HEK293 (cell line): ENCODE measurements around the gene RNF214.
A peak's percentile ranks its signal among the peaks of the same experiment; 100 is the strongest.

Experiments used
- CTCF ChIA-PET: fragments of 350-600 bp; formaldehyde crosslinking; extraction: SDS; loops from one replicate; lab custom pipeline; 2021; ENCODE audit warnings: antibody characterized with exemption; lab: Yijun Ruan, JAX
- POLR2A ChIA-PET: fragments of 300-600 bp; formaldehyde crosslinking; extraction: SDS; loops from one replicate; lab custom pipeline; 2020; ENCODE audit warnings: antibody characterized with exemption, inconsistent platforms; lab: Yijun Ruan, JAX
- H3K27ac ChIP-seq: fragments of 200-500 bp; sonication (Bioruptor generic); 2 replicates; pipeline ENCODE4 v1.5.1; 2014; ENCODE audit warnings: low read depth, low read length, control low read depth, inconsistent platforms; ENCODE audit errors: extremely low read depth
- H3K36me3 ChIP-seq, 2 experiments: fragments of 200-500 bp in 1 of 2; sonication (Bioruptor generic) in 1 of 2; 1 replicate in 1 of 2; 2 replicates in 1 of 2; pipeline ENCODE4 v1.5.1; 2014 to 2017; ENCODE audit warnings: inconsistent platforms in 2 of 2, low read length in 2 of 2; ENCODE audit not compliant: control insufficient read depth in 2 of 2, insufficient read depth in 1 of 2
- H3K4me1 ChIP-seq: fragments of 200-500 bp; sonication (Bioruptor generic); 2 replicates; pipeline ENCODE4 v1.5.1; 2014; ENCODE audit warnings: mild to moderate bottlenecking, low read length, inconsistent platforms; ENCODE audit not compliant: control insufficient read depth, insufficient read depth
- H3K4me3 ChIP-seq: 2 replicates; pipeline ENCODE4 v1.5.1; 2011; ENCODE audit warnings: low read depth, mild to moderate bottlenecking, control low read depth, low read length, moderate library complexity
- H3K9me3 ChIP-seq: fragments of 200-500 bp; sonication (Bioruptor generic); 2 replicates; pipeline ENCODE4 v1.5.1; 2014; ENCODE audit warnings: low read depth, low read length, inconsistent platforms; ENCODE audit not compliant: control insufficient read depth, insufficient read depth
- GLIS2 ChIP-seq: fragments of 450-650 bp; formaldehyde crosslinking; IDR thresholded peaks from 2 replicates; pipeline ENCODE4 v1.5.1; 2016; ENCODE audit warnings: missing biosample characterization, missing genetic modification characterization
- TCF7L2 ChIP-seq: IDR thresholded peaks from 2 replicates; pipeline ENCODE4 v1.6.1; 2011; ENCODE audit warnings: low read depth, mild to moderate bottlenecking, inconsistent platforms, low read length, moderate library complexity, borderline replicate concordance
- TSHZ1 ChIP-seq: fragments of 450-650 bp; formaldehyde crosslinking; IDR thresholded peaks from 2 replicates; pipeline ENCODE4 v1.5.1; 2016; ENCODE audit warnings: missing biosample characterization, missing genetic modification characterization, borderline replicate concordance
- WT1 ChIP-seq: fragments of 450-650 bp; formaldehyde crosslinking; IDR thresholded peaks from 2 replicates; pipeline ENCODE4 v1.5.1; 2016; ENCODE audit warnings: missing biosample characterization, missing genetic modification characterization
- ZBTB17 ChIP-seq: fragments of 450-650 bp; formaldehyde crosslinking; IDR thresholded peaks from 2 replicates; pipeline ENCODE4 v1.5.1; 2016; ENCODE audit warnings: missing biosample characterization, missing genetic modification characterization
- ZNF335 ChIP-seq: fragments of 450-650 bp; formaldehyde crosslinking; conservative IDR thresholded peaks from 2 replicates; pipeline ENCODE4 v1.5.1; 2016; ENCODE audit warnings: missing biosample characterization, missing genetic modification characterization
- ZNF548 ChIP-seq: fragments of 450-650 bp; formaldehyde crosslinking; IDR thresholded peaks from 2 replicates; pipeline ENCODE4 v1.5.1; 2016; ENCODE audit warnings: missing biosample characterization, missing genetic modification characterization
- ZNF560 ChIP-seq: fragments of 450-650 bp; formaldehyde crosslinking; IDR thresholded peaks from 2 replicates; pipeline ENCODE4 v1.5.1; 2017; ENCODE audit warnings: missing biosample characterization, missing genetic modification characterization, borderline replicate concordance
- ZNF76 ChIP-seq: fragments of 450-650 bp; formaldehyde crosslinking; IDR thresholded peaks from 2 replicates; pipeline ENCODE4; 2016; ENCODE audit warnings: low read depth, missing biosample characterization, missing genetic modification characterization, borderline replicate concordance
- TF ChIP-seq, protein P1 (sequence below): fragments of 450-650 bp; formaldehyde crosslinking; IDR thresholded peaks from 2 replicates; pipeline ENCODE4 v1.5.1; 2017; ENCODE audit warnings: missing biosample characterization, missing genetic modification characterization
- TF ChIP-seq, protein P2 (sequence below): fragments of 450-650 bp; formaldehyde crosslinking; IDR thresholded peaks from 2 replicates; pipeline ENCODE4 v1.5.1; 2016; ENCODE audit warnings: missing biosample characterization, missing genetic modification characterization

Gene RNF214

DNA sequence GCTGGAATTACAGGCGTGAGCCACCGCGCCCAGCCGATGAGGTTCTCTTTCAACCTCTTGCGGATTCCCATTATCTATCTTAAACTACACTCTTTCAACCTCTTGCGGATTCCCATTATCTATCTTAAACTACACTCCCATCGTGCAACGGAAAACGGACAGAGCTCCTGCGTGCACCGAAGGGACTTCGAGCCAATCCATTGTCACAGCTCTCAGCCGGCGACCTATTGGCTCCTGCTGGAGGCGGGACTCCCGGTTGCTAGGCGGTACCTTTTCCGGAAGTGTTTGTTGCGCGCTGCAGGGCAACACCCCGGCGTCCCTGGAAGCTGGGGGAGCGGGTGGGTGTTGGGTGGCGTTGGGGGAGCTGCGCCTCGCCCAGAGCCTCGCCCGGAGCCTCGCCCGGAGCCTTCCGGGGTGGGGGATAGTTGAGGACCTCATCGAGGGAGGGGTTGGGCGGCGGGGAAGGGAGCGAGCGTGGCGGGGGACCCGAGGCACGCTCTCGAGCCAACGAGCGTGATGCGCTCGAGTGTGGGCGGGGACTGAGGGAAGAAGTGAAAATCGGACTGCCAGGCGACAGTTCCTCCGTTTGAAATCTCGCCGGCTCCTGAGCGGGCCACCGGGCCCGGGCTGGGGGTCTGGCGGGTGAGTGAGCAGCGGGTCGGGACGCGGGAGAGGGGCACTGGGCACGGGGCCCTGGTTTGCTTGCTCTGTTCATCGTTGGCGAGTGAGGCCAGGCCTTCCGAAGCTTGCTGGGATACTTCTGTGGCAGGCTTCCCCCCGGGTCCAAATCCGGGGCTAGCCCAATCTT, 95.3 kb downstream of the RNF214 start, which contains the start of gene CEP164 (continued):
- TF ChIP-seq ZNF76 (peak; percentile 73), TCF7L2 (no peak), ZNF548 (tag by site-specific recombination) (no peak), TSHZ1 (tag by site-specific recombination) (no peak), GLIS2 (tag by site-specific recombination) (peak; percentile 72), ZNF560 (tag by site-specific recombination) (no peak), WT1 (no peak)
- TF ChIP-seq, protein P1, sequence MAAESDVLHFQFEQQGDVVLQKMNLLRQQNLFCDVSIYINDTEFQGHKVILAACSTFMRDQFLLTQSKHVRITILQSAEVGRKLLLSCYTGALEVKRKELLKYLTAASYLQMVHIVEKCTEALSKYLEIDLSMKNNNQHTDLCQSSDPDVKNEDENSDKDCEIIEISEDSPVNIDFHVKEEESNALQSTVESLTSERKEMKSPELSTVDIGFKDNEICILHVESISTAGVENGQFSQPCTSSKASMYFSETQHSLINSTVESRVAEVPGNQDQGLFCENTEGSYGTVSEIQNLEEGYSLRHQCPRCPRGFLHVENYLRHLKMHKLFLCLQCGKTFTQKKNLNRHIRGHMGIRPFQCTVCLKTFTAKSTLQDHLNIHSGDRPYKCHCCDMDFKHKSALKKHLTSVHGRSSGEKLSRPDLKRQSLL (tag by site-specific recombination) = no peak
- TF ChIP-seq, protein P2, sequence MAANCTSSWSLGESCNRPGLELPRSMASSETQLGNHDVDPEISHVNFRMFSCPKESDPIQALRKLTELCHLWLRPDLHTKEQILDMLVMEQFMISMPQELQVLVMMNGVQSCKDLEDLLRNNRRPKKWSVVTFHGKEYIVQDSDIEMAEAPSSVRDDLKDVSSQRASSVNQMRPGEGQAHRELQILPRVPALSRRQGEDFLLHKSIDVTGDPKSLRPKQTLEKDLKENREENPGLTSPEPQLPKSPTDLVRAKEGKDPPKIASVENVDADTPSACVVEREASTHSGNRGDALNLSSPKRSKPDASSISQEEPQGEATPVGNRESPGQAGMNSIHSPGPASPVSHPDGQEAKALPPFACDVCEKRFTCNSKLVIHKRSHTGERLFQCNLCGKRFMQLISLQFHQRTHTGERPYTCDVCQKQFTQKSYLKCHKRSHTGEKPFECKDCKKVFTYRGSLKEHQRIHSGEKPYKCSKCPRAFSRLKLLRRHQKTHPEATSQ (tag by site-specific recombination) = no peak

- Histone ChIP-seq H3K36me3 (no peaks in the 10 kb centered on the region), H3K4me1 (no peaks in the 10 kb centered on the region), H3K9me3 (no peaks in the 10 kb centered on the region), H3K4me3 (peak overlapping the region; percentile 59), H3K27ac (peak overlapping the region; percentile 3; the same call in 1 of the 2 replicates)
- CTCF ChIA-PET = interaction anchor here (0.5 to 1.2 kb wide), 4 partner anchors 20 to 481 kb away, joined by 3 to 6 read pairs (median 4); no protein-coding TSS in a partner anchor
- POLR2A ChIA-PET = interaction anchor here (0.9 to 1.8 kb wide), 2 partner anchors 13 to 204 kb away, joined by 3 to 19 read pairs; partner anchors contain the start of gene BACE1
- TF ChIP-seq ZNF335 (tag by site-specific recombination) (peak; percentile 61), ZBTB17 (tag by site-specific recombination) (peak; percentile 40; the same call in 1 of the 2 replicates), TSHZ1 (tag by site-specific recombination) (no peak)
These were observed 96.0 kb downstream of the RNF214 start for GRCh38 chr11:117328375-117329010.
